WTC11 (cell line): ENCODE measurements around the gene THRA. TPM values are rescaled to one million over a fixed set of nuclear protein-coding genes. Genes with fewer than 3 reads are reported as not detected.

Experiments
- ATAC-seq: fragments of 200-7000 bp; cut with Tn5 transposase; 2 replicates; pipeline ENCODE4 v1.10.0; 2021; ENCODE audit warnings: mild to moderate bottlenecking, moderate library complexity
- CTCF ChIA-PET: fragments of 300-600 bp; sonication (Branson Sonifier 250); formaldehyde crosslinking; loops from one replicate; lab custom pipeline; 2021; ENCODE audit warnings: antibody characterized with exemption; lab: Charles Lee
- POLR2A ChIA-PET: fragments of 350-600 bp; sonication (Branson Sonifier 250); formaldehyde crosslinking; loops from one replicate; lab custom pipeline; 2021; ENCODE audit warnings: antibody characterized with exemption; lab: Charles Lee
- DNase-seq: peaks from one replicate; pipeline ENCODE4 v3.0.0; 2021; ENCODE audit warnings: low spot score
- H3K27ac Mint-ChIP-seq: 2 replicates; pipeline ENCODE4 v1.8.0; 2021; ENCODE audit warnings: mixed read lengths
- H3K27me3 Mint-ChIP-seq: 2 replicates; pipeline ENCODE4 v1.8.0; 2021; ENCODE audit warnings: low read depth, mild to moderate bottlenecking, moderate library complexity, mixed read lengths
- H3K36me3 Mint-ChIP-seq: 2 replicates; pipeline ENCODE4 v1.8.0; 2021; ENCODE audit warnings: mixed read lengths
- H3K4me1 Mint-ChIP-seq: 2 replicates; pipeline ENCODE4 v1.8.0; 2022; ENCODE audit warnings: mixed read lengths
- H3K4me3 Mint-ChIP-seq: 2 replicates; pipeline ENCODE4 v1.8.0; 2021; ENCODE audit warnings: mild to moderate bottlenecking, moderate library complexity, mixed read lengths
- H3K9me3 Mint-ChIP-seq: 2 replicates; pipeline ENCODE4 v1.8.0; 2021; ENCODE audit warnings: mixed read lengths
- ATF3 ChIP-seq: sonication (generic); formaldehyde crosslinking; conservative IDR thresholded peaks from 2 replicates; pipeline ENCODE4 v1.8.1; 2022; ENCODE audit warnings: mild to moderate bottlenecking, missing genetic modification reagents
- CBFB ChIP-seq: sonication (generic); formaldehyde crosslinking; IDR thresholded peaks from 2 replicates; pipeline ENCODE4 v1.8.1; 2022; ENCODE audit warnings: mild to moderate bottlenecking, low read depth, missing genetic modification reagents
- CDX4 ChIP-seq: fragments of 250-450 bp; sonication (Bioruptor Pico); IDR thresholded peaks from 2 replicates; pipeline ENCODE4 v1.9.0; 2021; ENCODE audit warnings: moderate library complexity, mild to moderate bottlenecking, inconsistent platforms, borderline replicate concordance
- CTCF ChIP-seq: fragments of 200-600 bp; IDR thresholded peaks from 2 replicates; pipeline ENCODE4 v1.8.0; 2022; ENCODE audit warnings: antibody characterized with exemption
- E2F4 ChIP-seq: sonication (generic); formaldehyde crosslinking; IDR thresholded peaks from 2 replicates; pipeline ENCODE4 v1.8.1; 2022; ENCODE audit warnings: low read depth, mild to moderate bottlenecking, moderate library complexity, missing genetic modification reagents, borderline replicate concordance
- ESRRA ChIP-seq: sonication (generic); formaldehyde crosslinking; IDR thresholded peaks from 2 replicates; pipeline ENCODE4 v1.8.1; 2022; ENCODE audit warnings: mild to moderate bottlenecking, missing genetic modification reagents, borderline replicate concordance
- FOXJ3 ChIP-seq: sonication (generic); formaldehyde crosslinking; IDR thresholded peaks from 2 replicates; pipeline ENCODE4 v1.9.0; 2021; ENCODE audit warnings: missing genetic modification reagents, mild to moderate bottlenecking, borderline replicate concordance
- FOXP4 ChIP-seq: sonication (generic); formaldehyde crosslinking; IDR thresholded peaks from 2 replicates; pipeline ENCODE4 v1.8.0; 2022; ENCODE audit warnings: mild to moderate bottlenecking, missing genetic modification reagents
- IRF1 ChIP-seq: sonication (generic); formaldehyde crosslinking; IDR thresholded peaks from 2 replicates; pipeline ENCODE4 v1.8.0; 2023; ENCODE audit warnings: missing genetic modification reagents
- MLX ChIP-seq: sonication (generic); formaldehyde crosslinking; IDR thresholded peaks from 2 replicates; pipeline ENCODE4 v1.8.1; 2023; ENCODE audit warnings: mild to moderate bottlenecking, missing genetic modification reagents, moderate library complexity
- NR2C2 ChIP-seq: sonication (generic); formaldehyde crosslinking; IDR thresholded peaks from 2 replicates; pipeline ENCODE4 v1.8.0; 2022; ENCODE audit warnings: mild to moderate bottlenecking, missing genetic modification reagents
- PRDM15 ChIP-seq: sonication (generic); formaldehyde crosslinking; IDR thresholded peaks from 2 replicates; pipeline ENCODE4 v1.8.0; 2022; ENCODE audit warnings: missing genetic modification reagents
- SOX15 ChIP-seq: fragments of 250-450 bp; sonication (Bioruptor Pico); IDR thresholded peaks from 2 replicates; pipeline ENCODE4 v1.9.0; 2021; ENCODE audit warnings: mild to moderate bottlenecking
- ZMAT4 ChIP-seq: fragments of 250-450 bp; sonication (Bioruptor Pico); IDR thresholded peaks from 2 replicates; pipeline ENCODE4 v1.9.0; 2021; ENCODE audit warnings: mild to moderate bottlenecking
- ZNF219 ChIP-seq: sonication (generic); formaldehyde crosslinking; IDR thresholded peaks from 2 replicates; pipeline ENCODE4 v1.8.0; 2023; ENCODE audit warnings: missing genetic modification reagents, mild to moderate bottlenecking, borderline replicate concordance
- total RNA-seq: library from RNA; stranded (reverse); gene quantifications from 3 replicates; pipeline ENCODE4 v1.2.3, GENCODE V29; 2021

Gene THRA
- total RNA-seq, 1 experiment from 2014 or later: 15.9 TPM

- no peak for TF ChIP-seq SOX15 (CRISPR knock-in tag)
- no peak for TF ChIP-seq IRF1
- TF ChIP-seq ESRRA (CRISPR knock-in tag): no peak
- TF ChIP-seq NR2C2 (CRISPR knock-in tag): no peak
- no peak for TF ChIP-seq CBFB (CRISPR knock-in tag)
- TF ChIP-seq ATF3 (CRISPR knock-in tag): no peak
- no peak for TF ChIP-seq ZMAT4 (CRISPR knock-in tag)
- no peak for TF ChIP-seq CTCF
- TF ChIP-seq PRDM15 (CRISPR knock-in tag): no peak
- TF ChIP-seq E2F4 (CRISPR knock-in tag): no peak
- no peak for TF ChIP-seq FOXP4 (CRISPR knock-in tag)
- no peak for TF ChIP-seq MLX (CRISPR knock-in tag)
- TF ChIP-seq ZNF219 (CRISPR knock-in tag): no peak
- TF ChIP-seq FOXJ3 (CRISPR knock-in tag): no peak
- no peak for TF ChIP-seq CDX4
- Mint-ChIP-seq H3K27me3 (peaks cover 32% of the 10 kb centered on the region), H3K4me1 (peaks cover 50% of the 10 kb centered on the region), H3K27ac (no peak overlapping the region; the same call in 1 of the 2 replicates), H3K36me3 (no peaks in the 10 kb centered on the region), H3K4me3 (no peak overlapping the region), H3K9me3 (no peaks in the 10 kb centered on the region)
- ATAC-seq: no peak
- ChIA-PET CTCF (interaction anchor here (0.7 to 11.2 kb wide), 12 partner anchors 10 to 53 kb away, joined by 3 to 252 read pairs (median 6); no protein-coding TSS in a partner anchor), POLR2A (interaction anchor here (0.5 to 0.7 kb wide), 2 partner anchors 79 to 189 kb away, joined by 3 read pairs; no protein-coding TSS in a partner anchor)
- no peak for DNase-seq
Measured at GRCh38 chr17:40059729-40060475, 2.9 kb upstream of the THRA start.
